ENCODE results near the gene CHMP6.

DNA sequence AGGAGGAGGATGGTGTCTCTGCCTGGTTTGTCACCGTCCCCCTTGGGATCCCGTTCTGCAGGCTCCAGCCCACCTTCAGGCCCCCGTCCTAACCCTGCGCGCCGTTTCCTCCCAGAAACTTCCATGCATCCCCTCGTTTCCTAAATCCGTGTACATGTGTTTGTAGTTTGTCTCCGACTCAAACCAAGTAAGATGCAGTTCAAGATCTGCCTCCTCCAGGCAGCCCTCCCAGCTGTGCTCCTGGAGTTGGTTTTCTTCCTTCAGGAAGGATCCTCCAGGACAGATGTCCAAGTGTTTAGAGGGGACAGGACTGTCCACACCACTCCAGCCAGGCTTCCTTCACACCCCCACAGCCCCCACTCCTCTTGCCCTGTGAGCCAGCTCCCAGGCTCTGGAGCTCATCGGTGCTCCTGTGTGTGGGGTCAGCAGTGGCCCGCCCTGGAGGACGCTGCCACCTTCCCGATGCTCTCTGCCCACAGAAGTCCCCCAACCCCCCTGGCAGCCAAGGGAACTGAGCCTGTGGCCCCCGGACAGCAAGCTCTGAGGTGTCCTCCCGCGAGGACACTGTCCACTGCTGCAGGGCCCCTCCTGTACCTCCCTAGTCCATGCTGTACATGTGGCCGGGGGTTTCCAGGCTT is 54.6 kb downstream of the CHMP6 start:
- TF ChIP-seq, protein P1, sequence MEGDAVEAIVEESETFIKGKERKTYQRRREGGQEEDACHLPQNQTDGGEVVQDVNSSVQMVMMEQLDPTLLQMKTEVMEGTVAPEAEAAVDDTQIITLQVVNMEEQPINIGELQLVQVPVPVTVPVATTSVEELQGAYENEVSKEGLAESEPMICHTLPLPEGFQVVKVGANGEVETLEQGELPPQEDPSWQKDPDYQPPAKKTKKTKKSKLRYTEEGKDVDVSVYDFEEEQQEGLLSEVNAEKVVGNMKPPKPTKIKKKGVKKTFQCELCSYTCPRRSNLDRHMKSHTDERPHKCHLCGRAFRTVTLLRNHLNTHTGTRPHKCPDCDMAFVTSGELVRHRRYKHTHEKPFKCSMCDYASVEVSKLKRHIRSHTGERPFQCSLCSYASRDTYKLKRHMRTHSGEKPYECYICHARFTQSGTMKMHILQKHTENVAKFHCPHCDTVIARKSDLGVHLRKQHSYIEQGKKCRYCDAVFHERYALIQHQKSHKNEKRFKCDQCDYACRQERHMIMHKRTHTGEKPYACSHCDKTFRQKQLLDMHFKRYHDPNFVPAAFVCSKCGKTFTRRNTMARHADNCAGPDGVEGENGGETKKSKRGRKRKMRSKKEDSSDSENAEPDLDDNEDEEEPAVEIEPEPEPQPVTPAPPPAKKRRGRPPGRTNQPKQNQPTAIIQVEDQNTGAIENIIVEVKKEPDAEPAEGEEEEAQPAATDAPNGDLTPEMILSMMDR (IDR thresholded peaks at IDR 0.05) = no peak
- TF ChIP-seq POLR2A (IDR thresholded peaks at IDR 0.05) (no peak), POLR2AphosphoS5 (IDR thresholded peaks at IDR 0.05) (no peak), EP300 (IDR thresholded peaks at IDR 0.05) (no peak)

All from suprapubic skin (tissue), 4 donors.